Neural progenitor cell (in vitro differentiated cells): Measurements from ENCODE around the gene PEX11G. TPM values are rescaled to one million over a fixed set of nuclear protein-coding genes. Genes with fewer than 3 reads are reported as not detected.

ENCODE experiments used
- DNase-seq: peaks from one replicate; pipeline ENCODE4 v3.0.0-alpha.2; 2016; ENCODE audit warnings: low spot score
- H2AFZ ChIP-seq: fragments of 200-600 bp; sonication (generic); replicated peaks from 2 replicates; pipeline ENCODE4 v1.6.1; 2016; ENCODE audit warnings: antibody characterized with exemption
- H3F3A ChIP-seq: fragments of 200-600 bp; sonication (generic); 2 replicates; pipeline ENCODE4 v1.6.1; 2016; ENCODE audit warnings: antibody characterized with exemption, low read depth
- H3K27ac ChIP-seq: fragments of 200-600 bp; sonication (generic); 2 replicates; pipeline ENCODE4 v1.5.1; 2016; ENCODE audit warnings: mild to moderate bottlenecking
- H3K27me3 ChIP-seq: fragments of 200-600 bp; sonication (generic); 2 replicates; pipeline ENCODE4 v1.6.1; 2016; ENCODE audit warnings: mild to moderate bottlenecking, moderate library complexity
- H3K36me3 ChIP-seq: fragments of 200-600 bp; sonication (generic); 2 replicates; pipeline ENCODE4 v1.5.1; 2016
- H3K4me1 ChIP-seq: fragments of 200-600 bp; sonication (generic); 2 replicates; pipeline ENCODE4 v1.6.1; 2016; ENCODE audit warnings: mixed run types
- H3K4me2 ChIP-seq: fragments of 200-600 bp; sonication (generic); 2 replicates; pipeline ENCODE4 v1.6.1; 2016
- H3K4me3 ChIP-seq: fragments of 200-600 bp; sonication (generic); 2 replicates; pipeline ENCODE4 v1.5.1; 2016
- H3K79me2 ChIP-seq: fragments of 200-600 bp; sonication (generic); 2 replicates; pipeline ENCODE4 v1.6.1; 2016; ENCODE audit warnings: low read depth
- H3K9ac ChIP-seq: fragments of 200-600 bp; sonication (generic); 2 replicates; pipeline ENCODE4 v1.6.1; 2016
- H3K9me3 ChIP-seq: fragments of 200-600 bp; sonication (generic); 2 replicates; pipeline ENCODE4 v1.5.1; 2016; ENCODE audit warnings: low read depth
- H4K20me1 ChIP-seq: fragments of 200-600 bp; sonication (generic); 2 replicates; pipeline ENCODE4 v1.6.1; 2016; ENCODE audit warnings: low read depth
- H3K27ac Mint-ChIP-seq: 3 replicates; pipeline ENCODE4 v1.8.0; 2021; ENCODE audit warnings: mixed read lengths
- H3K27me3 Mint-ChIP-seq: 2 replicates; pipeline ENCODE4 v1.8.0; 2022; ENCODE audit warnings: low read depth, mild to moderate bottlenecking, inconsistent platforms, moderate library complexity, mixed read lengths; ENCODE audit not compliant: insufficient read depth
- H3K36me3 Mint-ChIP-seq: 3 replicates; pipeline ENCODE4 v1.8.0; 2021; ENCODE audit warnings: mixed read lengths
- H3K4me1 Mint-ChIP-seq: 3 replicates; pipeline ENCODE4 v1.8.0; 2021; ENCODE audit warnings: mixed read lengths
- H3K4me3 Mint-ChIP-seq: 3 replicates; pipeline ENCODE4 v1.8.0; 2021; ENCODE audit warnings: mild to moderate bottlenecking, moderate library complexity, mixed read lengths
- H3K9me3 Mint-ChIP-seq: 3 replicates; pipeline ENCODE4 v1.8.0; 2020; ENCODE audit warnings: mixed read lengths
- EZH2 ChIP-seq: fragments of 200-600 bp; sonication (generic); IDR thresholded peaks from 2 replicates; pipeline ENCODE4 v1.6.1; 2017; ENCODE audit warnings: antibody characterized with exemption, mild to moderate bottlenecking, moderate library complexity
- EZH2phosphoT487 ChIP-seq: fragments of 200-600 bp; sonication (generic); IDR thresholded peaks from 2 replicates; pipeline ENCODE4 v1.6.1; 2017; ENCODE audit warnings: antibody characterized with exemption
- total RNA-seq: library from RNA; depleted of rRNA; stranded (reverse); fragments of >200 nt; gene quantifications from 2 replicates; pipeline ENCODE4 v1.2.3, GENCODE V29; 2015; ENCODE audit warnings: low replicate concordance
- TF ChIP-seq, protein P1 (sequence below): fragments of 200-600 bp; sonication (generic); IDR thresholded peaks from 2 replicates; pipeline ENCODE4 v1.5.1; 2017; ENCODE audit warnings: antibody characterized with exemption, mild to moderate bottlenecking

PEX11G gene
- total RNA-seq, 1 donor from 2014 or later: 1.0 TPM

DNA sequence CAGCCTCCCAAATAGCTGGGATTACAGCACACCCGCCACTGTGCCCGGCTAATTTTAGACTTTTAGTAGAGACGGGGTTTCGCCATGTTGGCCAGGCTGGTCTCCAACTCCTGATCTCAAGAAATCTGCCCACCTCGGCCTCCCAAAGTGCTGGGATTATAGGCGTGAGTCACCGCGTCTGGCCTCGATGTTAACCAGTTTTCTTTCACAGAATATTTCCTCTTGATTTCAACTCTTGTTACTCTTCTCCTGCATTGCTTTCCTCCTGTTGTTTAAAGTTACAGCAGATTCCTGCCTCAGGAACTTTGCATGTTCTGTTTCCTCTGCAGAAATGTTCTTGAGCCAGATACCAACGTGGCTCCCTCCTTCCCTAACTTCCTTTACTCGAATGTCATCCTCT is 3.7 kb upstream of the PEX11G start:
- Mint-ChIP-seq H3K9me3 (no peaks in the 10 kb centered on the region), H3K4me1 (peaks cover 33% of the 10 kb centered on the region), H3K36me3 (no peaks in the 10 kb centered on the region), H3K4me3 (no peak overlapping the region), H3K27me3 (peaks cover 16% of the 10 kb centered on the region), H3K27ac (peak overlapping the region; percentile 16)
- Histone ChIP-seq H3K9ac (no peak overlapping the region), H4K20me1 (no peaks in the 10 kb centered on the region), H3K4me2 (no peak overlapping the region), H3K4me1 (peaks cover 10% of the 10 kb centered on the region), H3K79me2 (no peaks in the 10 kb centered on the region), H3F3A (peaks cover 12% of the 10 kb centered on the region), H3K4me3 (no peak overlapping the region), H3K36me3 (no peaks in the 10 kb centered on the region), H3K27me3 (no peaks in the 10 kb centered on the region), H3K27ac (no peak overlapping the region), H2AFZ (no peak overlapping the region), H3K9me3 (no peaks in the 10 kb centered on the region)
- no peak for DNase-seq
- TF ChIP-seq, protein P1, sequence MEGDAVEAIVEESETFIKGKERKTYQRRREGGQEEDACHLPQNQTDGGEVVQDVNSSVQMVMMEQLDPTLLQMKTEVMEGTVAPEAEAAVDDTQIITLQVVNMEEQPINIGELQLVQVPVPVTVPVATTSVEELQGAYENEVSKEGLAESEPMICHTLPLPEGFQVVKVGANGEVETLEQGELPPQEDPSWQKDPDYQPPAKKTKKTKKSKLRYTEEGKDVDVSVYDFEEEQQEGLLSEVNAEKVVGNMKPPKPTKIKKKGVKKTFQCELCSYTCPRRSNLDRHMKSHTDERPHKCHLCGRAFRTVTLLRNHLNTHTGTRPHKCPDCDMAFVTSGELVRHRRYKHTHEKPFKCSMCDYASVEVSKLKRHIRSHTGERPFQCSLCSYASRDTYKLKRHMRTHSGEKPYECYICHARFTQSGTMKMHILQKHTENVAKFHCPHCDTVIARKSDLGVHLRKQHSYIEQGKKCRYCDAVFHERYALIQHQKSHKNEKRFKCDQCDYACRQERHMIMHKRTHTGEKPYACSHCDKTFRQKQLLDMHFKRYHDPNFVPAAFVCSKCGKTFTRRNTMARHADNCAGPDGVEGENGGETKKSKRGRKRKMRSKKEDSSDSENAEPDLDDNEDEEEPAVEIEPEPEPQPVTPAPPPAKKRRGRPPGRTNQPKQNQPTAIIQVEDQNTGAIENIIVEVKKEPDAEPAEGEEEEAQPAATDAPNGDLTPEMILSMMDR: no peak
- TF ChIP-seq EZH2phosphoT487: no peak

- Histone ChIP-seq H3K4me1 (peaks cover 10% of the 10 kb centered on the region), H3F3A (peaks cover 12% of the 10 kb centered on the region)
- no peak for DNase-seq
Observed at GRCh38 chr19:7492142-7492541, 3.3 kb upstream of the PEX11G start.

DNA sequence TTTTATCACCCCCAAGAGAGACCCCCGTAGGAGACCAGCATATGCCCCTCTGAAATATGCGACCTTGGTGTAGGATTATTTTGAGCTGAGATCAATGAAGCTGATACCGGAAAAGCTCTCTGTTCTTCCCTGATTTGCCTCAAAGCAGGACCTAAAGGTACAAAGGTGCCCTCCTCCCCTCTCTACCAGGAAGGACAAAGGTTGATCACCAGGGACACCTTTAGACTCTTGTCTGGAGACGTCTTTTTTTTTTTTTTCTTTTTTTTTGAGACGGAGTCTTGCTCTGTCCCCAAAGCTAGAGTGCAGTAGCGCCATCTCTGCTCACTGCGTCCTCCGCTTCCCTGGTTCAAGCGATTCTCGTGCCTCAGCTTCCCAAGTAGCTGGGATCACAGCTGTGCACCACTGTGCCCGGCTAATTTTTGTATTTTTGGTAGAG is 792 bp upstream of the PEX11G start:
- H3K9ac ChIP-seq: no peak overlapping the region
- no peaks in the 10 kb centered on the region for H3K36me3 Mint-ChIP-seq
- peak overlapping the region; percentile 44 for H2AFZ ChIP-seq
- H3K27ac ChIP-seq: peak overlapping the region; percentile 77
- H3K4me3 Mint-ChIP-seq: peak overlapping the region; percentile 72
- H3K4me3 ChIP-seq: no peak overlapping the region
- H3K4me2 ChIP-seq: peak overlapping the region; percentile 9
- H3K27me3 ChIP-seq: no peaks in the 10 kb centered on the region
- peaks cover 13% of the 10 kb centered on the region for H3K27me3 Mint-ChIP-seq
- H4K20me1 ChIP-seq: no peaks in the 10 kb centered on the region
- H3K9me3 ChIP-seq: no peaks in the 10 kb centered on the region
- no peaks in the 10 kb centered on the region for H3K9me3 Mint-ChIP-seq
- peaks cover 10% of the 10 kb centered on the region for H3K4me1 ChIP-seq
- no peaks in the 10 kb centered on the region for H3K79me2 ChIP-seq
- H3K4me1 Mint-ChIP-seq: peaks cover 22% of the 10 kb centered on the region
- H3F3A ChIP-seq: peaks cover 12% of the 10 kb centered on the region
- TF ChIP-seq, protein P1: no peak
- no peak for TF ChIP-seq EZH2
- no peak for TF ChIP-seq EZH2phosphoT487
- peak; percentile 13 for DNase-seq
- peak overlapping the region; percentile 91 for H3K27ac Mint-ChIP-seq
- H3K36me3 ChIP-seq: no peaks in the 10 kb centered on the region

More at GRCh38 chr19:7492142-7492541, 3.3 kb upstream of the PEX11G start:
- H2AFZ ChIP-seq: no peak overlapping the region
- Mint-ChIP-seq H3K36me3 (no peaks in the 10 kb centered on the region), H3K9me3 (no peaks in the 10 kb centered on the region), H3K27ac (no peak overlapping the region), H3K4me3 (no peak overlapping the region), H3K4me1 (peaks cover 30% of the 10 kb centered on the region), H3K27me3 (peaks cover 18% of the 10 kb centered on the region)
- H3K27me3 ChIP-seq: no peaks in the 10 kb centered on the region
- TF ChIP-seq, protein P1: no peak
- no peak for TF ChIP-seq EZH2
- TF ChIP-seq EZH2phosphoT487: no peak
- H3K4me3 ChIP-seq: no peak overlapping the region
- no peaks in the 10 kb centered on the region for H3K9me3 ChIP-seq
- no peak overlapping the region for H3K27ac ChIP-seq
- no peaks in the 10 kb centered on the region for H3K36me3 ChIP-seq
- no peak overlapping the region for H3K9ac ChIP-seq
- H3K4me2 ChIP-seq: no peak overlapping the region
- no peaks in the 10 kb centered on the region for H4K20me1 ChIP-seq
- H3K79me2 ChIP-seq: no peaks in the 10 kb centered on the region
